Gastroesophageal sphincter (tissue), 3 donors: Measurements from ENCODE around the gene INPP4B.

ENCODE experiments used
- CTCF ChIP-seq, 4 experiments: fragments of 200-600 bp in 2 of 4; fragments of 450-650 bp in 2 of 4; sonication (generic) in 1 of 4; IDR thresholded peaks; one replicate each; pipeline ENCODE4 v1.5.1; 2017 to 2019; ENCODE audit warnings: antibody characterized with exemption in 4 of 4, mild to moderate bottlenecking in 2 of 4, moderate library complexity in 2 of 4
- POLR2A ChIP-seq, 2 donors: fragments of 450-650 bp; IDR thresholded peaks; one replicate each; pipeline ENCODE4 v1.6.1; 2017; ENCODE audit warnings: antibody characterized with exemption in 2 of 2, mild to moderate bottlenecking in 2 of 2, moderate library complexity in 1 of 2
- POLR2AphosphoS5 ChIP-seq: sonication (generic); formaldehyde crosslinking; IDR thresholded peaks from one replicate; pipeline ENCODE4 v1.6.1; 2017; ENCODE audit warnings: antibody characterized with exemption

GRCh38 chr4:142631836-142632235 lies 214.3 kb downstream of the INPP4B start:
- TF ChIP-seq CTCF (IDR thresholded peaks at IDR 0.05) = no peak
- no peak for TF ChIP-seq POLR2A (IDR thresholded peaks at IDR 0.05)
- TF ChIP-seq POLR2AphosphoS5 = no peak
